GM04503 (cell line): ENCODE measurements around the gene TYMP.

Experiments used
- DNase-seq: peaks from one replicate; pipeline ENCODE4 v3.0.0-alpha.2; 2012; ENCODE audit warnings: low read depth

TYMP gene, protein sequence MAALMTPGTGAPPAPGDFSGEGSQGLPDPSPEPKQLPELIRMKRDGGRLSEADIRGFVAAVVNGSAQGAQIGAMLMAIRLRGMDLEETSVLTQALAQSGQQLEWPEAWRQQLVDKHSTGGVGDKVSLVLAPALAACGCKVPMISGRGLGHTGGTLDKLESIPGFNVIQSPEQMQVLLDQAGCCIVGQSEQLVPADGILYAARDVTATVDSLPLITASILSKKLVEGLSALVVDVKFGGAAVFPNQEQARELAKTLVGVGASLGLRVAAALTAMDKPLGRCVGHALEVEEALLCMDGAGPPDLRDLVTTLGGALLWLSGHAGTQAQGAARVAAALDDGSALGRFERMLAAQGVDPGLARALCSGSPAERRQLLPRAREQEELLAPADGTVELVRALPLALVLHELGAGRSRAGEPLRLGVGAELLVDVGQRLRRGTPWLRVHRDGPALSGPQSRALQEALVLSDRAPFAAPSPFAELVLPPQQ

DNA sequence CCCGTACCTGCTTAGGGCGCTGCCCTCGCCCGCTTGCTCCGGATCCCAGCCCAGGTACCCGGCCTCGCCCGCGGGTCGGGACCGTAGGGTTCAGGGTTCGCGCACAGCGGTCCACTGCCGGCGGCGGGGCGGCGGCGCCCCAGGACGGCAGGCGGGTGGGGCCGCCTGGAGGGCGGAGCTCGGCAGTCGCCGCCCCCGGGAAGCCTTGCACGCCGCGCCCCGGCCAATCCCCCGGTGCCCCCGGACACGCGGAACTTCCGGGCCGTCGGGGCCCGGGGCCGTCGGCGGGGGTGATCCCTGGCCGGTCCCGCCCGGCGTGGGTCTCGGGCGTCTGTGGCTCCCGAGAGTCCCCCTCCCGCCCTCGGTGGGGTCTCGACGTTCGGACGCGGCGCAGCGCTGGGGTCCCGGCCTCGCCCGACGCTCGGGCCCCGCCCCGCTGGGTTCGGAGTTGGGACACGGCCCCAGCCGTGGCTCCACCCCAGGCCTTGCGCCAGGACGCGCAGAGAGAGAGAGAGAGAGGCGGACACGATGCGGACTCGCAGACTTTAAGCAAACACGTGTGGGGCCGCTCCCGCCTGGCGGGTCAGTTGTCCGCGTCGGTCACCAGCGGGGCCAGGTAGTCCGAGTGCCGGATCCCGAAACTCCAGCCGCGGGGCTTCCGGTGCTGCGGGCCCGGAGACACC is at the start of gene TYMP:
Gene TYMP, minus strand, starts transcription at position 116 of the 683 bp plus-strand sequence. CDS start 303 bp downstream, outside the sequence.
- DNase-seq = no peak

DNA sequence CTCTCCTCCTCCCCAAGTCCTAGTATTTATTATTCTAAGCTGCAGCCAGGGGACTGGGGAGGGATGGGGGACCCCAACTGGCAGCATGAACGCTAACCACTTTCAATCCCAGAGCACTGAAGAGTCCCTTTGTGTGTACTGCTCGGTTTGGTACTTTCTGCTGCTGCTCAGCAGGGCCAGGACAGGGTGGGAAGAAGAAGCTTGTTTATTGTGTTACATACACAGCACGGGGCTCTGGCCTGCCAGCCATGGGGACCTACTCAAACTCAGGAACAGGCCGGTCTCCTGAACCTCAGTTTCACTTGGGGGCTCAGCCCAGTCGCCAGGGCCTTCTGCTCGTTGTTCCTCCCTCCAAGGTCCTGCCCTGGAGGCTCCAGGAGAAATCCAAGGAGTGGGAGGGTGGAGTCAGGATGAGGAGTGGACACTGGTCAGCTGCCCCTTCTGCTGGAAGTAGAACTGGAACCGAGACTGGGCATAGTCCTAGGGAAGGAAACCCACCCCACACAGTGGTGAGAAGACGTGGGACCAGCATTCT is 49.0 kb upstream of the TYMP start:
- no peak for DNase-seq

DNA sequence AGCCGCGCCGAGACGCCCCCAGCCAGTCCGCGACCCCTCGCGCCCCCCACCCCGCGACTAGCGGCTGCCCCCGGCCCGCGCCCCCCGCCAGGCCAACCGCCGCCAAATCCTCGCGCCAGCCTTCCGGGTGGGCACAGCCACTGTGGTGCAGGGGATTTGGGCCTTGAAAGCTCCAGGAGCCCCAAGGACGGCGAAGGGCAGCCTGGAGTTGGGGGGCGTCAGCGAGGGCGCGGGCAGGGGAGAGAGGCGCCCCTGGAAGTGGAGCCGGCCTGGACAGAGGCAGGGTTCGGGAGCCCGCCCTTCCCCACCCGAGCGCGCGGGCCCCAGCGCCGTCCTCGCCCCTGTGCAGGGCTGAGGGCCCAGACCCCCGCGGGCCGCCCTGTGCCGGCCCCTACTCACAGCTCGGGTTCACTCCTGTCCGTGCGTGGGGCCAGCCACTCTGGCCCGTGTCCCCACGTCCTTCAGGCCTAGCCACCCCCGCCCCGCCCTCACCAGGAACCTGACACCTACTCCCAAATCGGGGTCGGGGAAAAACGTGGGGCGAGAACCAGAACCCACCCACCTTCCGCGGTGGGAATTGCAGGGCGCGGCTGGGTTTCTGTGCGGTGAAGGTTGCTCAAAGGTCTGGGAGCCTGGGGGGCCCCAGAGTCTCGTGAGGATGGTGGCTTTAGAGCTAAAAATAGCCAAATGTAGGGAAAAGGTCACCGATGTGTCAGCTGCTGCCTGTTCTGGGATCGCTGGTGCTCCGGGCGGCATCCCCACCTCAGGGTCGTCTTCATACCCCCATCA is 48.4 kb upstream of the TYMP start, which contains the start of gene CPT1B:
Gene CPT1B, minus strand, starts transcription at position 441 of the 789 bp plus-strand sequence. CDS start 512 bp downstream, outside the sequence.
- DNase-seq = no peak

DNA sequence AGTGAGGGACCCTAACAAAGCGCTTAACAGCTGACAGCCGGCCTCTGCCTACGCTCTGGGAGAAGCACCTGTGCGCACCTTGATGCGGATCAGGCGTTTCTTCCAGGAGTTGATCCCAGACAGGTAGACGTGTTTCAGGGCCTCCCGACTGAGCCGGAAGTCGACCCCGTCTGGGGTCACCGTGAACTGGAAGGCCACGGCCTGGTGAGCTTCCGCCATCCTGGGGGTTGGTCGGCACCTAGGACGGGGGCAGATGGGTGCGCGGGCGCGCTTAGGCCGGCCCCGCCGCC is 47.8 kb upstream of the TYMP start:
- no peak for DNase-seq

DNA sequence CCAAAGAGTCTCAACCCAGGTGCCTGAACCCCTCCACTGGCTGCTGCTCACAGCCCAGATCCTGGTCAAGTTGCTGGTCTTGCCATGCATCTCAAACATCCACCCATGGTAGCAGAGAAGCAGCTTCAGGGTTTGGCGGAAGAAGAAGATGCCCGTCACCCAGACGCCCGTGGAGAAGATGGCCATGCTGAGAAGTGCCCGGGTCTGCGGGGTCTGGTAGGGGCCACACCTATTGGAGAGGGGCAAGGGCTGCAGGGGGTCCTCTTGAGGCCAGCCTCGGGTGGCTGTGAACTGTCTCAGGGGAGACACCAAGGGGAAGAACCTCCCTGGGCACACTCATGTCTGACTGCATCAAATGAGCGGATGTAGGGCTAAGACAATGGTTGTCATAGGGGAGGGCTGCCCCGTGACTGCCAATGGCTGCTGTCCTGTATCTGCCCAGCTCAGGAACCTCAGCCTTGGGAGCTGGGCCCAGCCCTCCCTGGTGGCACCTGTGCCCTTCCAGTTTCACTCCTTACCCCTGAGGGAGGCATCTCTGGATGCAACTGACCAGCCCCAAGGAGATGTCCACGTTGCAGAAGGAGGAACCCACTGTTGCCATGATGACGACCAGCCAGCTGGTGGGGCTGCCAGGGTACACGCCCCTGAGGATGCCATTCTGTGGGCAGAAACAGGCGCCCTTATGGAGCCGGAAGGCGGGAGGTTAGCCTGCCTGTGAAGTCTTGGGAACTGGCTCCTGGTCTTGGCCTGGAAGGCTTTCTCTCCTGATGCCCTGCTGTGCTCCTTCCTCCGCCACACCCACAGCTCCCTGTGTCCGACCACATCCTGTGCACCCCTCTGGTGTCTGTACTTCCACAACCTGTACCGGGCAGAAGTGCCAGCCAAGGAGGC is 47.2 kb upstream of the TYMP start:
- DNase-seq = no peak

DNA sequence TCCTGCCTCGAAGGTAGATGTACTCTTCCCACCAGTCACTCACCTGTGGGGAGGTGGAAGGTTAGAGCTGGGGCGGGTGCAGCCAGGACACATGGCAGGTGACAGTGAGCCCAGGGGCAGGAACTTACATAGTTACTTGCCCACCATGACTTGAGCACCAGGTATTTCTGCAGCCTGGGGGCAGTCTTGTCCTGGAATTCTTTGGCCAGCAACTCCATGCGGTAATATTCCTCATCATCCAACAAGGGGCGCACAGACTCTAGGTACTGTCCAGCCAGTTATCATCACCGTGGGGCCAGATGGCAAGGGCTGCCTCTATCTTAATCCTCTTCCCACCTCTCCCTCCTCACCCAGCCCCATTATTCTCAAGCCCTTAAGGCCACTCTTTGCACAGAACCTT is 46.3 kb upstream of the TYMP start:
- DNase-seq = no peak

DNA sequence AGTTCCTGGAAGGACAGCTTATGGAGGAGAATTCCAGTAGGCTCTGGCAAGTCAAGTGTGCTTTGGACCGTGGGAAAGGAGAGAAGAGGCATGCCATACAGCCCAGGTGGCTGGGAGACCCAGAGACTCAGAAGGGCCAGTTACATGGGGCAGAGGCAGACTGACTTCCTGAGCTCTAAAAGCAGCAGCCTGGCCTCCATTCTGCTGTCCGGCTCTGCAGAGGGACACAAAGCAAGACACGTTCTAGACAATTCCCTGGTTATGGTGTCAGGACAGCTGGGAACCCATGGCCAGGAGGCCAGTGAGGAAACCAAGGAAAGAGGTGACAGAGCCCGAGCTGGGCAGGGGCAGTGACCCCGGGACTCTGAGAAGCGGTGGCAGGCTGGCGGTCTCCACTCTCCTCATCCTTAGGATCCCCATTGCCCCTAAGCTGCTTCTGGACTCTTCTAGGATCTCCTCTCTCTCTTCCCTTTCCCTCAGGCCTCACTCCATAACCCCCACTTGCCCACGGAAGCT is 45.7 kb upstream of the TYMP start:
- no peak for DNase-seq

DNA sequence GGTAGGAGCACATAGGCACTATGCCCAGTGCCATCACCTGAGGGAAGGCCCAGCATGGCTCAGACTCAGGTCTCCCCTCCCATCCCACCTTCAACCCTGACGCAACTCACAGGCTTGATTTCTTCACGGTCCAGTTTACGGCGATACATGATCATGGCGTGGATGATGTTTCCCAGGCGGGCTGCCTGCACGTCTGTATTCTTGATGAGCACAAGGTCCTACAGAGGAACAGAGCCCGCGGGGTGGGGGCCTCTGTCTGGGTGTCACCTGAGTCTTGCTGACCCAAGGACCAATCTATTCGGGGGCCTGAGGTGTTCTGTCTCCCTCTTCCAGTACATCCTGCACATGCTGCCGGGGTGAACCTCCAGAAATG is 44.6 kb upstream of the TYMP start:
- DNase-seq = no peak

DNA sequence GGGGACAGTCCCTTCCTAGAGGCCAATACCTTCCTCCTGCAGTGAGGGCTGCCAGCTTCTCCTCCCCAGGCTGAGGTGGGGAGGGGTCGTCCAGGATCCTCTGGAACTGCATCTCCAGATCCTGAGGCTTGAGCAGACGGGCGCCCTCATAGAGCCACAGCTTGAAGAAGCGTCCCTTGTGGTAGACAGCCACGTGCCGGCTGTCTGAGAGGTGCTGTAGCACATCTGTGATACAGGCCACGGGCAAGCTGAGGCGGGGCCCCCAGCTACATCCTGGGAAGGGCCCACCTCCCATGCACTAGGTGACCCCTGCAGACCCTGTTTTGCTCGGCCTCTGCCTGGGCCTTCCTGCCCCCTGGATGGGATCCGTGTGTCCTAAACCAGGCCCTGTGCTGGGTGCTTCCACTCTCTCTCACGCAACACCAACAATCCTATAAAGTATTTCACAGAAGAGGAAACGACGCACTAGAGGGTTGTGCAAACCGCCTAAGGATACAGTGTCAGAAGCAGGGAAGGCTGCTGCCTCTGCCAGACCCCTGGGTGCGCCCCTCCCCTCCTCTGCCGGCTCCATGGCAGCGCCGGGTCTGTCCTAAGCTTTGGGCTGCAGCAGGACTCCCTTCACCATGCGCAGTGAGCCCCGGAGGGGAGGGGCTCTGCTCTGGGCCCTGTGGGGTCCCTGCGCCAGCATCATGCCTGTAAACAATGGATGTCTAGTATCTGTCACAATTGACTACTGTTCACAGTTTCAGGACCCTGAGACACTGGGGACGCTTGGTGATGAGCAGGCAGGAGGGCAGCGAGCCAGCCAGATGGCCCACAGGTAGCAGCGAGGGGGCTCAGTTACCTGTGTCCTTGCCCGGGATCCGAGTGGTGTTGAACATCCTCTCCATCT is 43.9 kb upstream of the TYMP start:
- no peak for DNase-seq

DNA sequence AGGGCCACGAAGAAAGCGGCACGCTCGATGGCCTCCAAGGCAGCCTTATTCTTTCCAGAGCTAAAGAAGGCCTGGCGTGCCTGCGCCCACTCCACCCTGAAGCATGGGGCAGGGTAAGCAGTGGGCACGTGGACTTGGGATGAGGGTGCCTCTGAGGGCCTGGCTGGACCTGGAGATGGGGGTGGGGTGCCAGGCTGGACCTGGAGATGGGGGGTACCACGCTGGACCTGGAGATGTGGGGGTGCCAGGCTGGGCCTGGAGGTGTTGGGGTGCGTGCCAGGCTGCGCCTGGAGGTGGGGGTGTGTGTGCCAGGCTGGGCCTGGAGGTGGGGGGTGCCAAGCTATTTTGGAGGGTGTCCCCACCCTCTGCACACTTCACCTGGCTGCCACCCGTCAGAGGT is 43.2 kb upstream of the TYMP start:
- DNase-seq = no peak

DNA sequence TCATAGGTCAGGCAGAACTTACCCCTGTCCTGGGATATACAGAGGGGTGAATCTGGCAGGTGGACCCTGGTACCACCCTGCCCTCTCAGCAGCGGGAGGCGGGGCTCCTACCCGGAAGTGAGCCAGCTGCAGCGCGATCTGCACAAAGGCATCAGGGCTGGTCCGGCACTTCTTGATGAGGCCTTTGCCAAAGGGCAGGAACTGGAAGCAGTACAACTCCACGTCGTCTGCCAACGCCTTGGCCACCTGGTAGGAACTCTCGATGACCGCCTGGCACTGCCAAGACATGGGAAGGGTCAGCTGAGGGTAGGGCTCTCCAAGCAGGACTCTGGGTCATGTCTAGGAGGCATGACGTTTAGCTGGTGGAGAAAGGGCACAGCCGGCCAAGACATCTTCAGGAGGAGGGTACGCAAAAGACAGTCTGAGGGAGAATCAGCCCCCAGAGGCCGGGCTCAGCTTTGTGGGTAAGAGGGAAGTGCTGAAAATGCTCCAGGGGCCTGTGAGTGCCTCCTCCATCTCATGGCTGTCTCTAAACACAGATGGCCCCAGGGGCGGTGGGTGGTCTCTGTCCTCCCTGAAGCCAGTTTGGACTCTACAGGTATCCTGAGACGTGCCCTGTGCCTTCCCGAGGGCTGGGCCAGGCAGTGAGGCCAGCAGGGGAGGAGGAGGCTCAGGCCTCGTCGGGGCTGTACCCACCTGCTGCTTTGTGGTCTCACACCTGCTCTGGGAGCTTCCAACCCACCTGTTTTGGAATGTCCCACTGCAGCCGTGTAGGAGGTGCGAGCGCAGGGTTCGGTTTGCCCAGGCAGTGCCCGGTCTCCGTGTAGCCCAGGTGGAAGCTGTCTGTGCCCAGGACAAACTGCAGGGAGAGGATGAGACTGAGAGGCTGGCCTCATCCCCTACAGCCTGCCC is 41.7 kb upstream of the TYMP start:
- DNase-seq = no peak

DNA sequence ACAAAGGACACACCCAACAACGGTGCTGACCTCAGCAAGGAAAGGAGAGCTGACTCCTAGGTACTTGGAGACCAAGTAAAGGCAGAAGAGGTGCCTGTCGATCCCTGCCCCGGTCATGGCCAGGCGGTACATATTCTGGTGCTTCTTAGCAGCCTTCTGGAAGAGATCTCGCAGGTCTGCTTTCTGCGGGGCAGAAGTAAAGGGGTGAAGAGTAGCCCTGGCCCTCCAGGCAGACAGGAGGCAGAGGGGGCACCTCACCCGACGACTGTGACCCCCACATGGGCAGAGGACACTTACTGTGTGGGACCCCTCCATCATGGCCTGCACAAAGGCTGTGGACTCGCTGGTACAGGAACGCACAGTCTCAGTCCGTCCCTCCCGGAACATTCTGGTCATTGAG is 41.0 kb upstream of the TYMP start:
- no peak for DNase-seq

DNA sequence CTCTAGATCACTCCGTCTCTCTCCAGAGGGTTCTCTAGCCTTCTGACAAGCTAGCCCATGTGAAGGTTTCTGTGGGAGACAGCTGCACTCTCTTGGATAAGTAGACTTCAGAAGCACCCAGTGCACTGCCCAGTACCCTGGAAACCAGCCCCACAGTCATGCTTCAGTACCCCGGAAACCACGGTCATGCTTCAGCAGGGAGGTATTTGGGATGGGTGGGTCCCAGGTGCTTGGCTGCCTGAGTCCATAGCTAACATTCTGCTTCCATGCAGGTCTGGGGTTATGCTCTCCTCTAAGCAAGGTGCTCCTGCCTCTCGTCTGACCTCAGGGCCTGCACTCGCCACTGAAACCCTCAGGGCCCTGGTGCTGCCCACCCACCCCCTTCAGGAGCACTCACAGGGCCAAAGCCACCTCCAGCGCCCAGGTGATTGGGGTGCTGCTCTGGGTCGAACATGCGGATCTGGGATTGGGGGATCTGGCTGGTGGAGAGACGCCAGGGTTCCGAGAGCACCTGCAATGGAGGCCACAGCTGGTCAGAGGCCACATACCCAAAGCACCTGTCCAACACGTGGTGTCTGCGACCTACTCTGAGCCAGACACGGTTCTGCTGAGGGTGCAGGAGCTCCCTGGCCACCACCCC is 40.2 kb upstream of the TYMP start:
- no peak for DNase-seq

DNA sequence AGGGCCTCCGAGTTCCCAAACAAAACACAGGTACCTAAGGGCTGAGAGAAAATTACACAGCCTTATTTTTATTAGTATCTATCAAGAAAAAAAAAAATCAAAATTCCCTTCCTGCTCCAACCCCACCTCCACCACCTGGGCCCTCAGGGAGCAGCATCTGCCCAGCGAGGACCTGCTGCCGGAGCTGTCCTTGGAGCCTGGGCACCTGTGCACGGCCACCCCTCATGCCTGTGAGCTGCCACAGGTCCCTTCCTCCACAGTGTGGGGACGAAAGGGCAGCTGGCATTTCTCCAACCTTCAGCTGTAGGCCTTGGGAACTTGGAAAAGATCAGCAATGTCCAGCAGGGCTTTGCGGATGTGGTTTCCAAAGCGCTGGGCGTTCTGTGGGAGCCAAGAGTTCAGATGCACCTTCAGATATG is 39.2 kb upstream of the TYMP start:
- DNase-seq = no peak

DNA sequence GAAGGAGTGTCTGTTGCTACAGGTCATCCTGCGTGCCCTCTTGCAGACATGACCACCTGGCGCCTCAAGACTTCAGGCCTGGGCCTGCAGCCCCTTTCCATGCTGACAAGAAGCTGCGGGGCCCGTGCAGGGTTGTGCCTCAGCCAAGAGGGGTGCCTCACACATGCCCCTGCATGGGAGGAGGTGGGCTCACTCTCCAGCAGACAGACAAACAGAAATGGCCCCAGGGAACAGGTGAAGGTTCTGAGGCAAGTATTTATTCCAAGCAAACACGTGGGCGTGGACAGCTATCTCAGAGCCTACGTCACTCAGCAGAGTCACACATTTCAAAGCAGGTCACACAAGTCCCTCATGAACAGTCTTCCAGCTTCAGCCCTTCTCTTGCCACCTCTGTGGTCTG is 38.8 kb upstream of the TYMP start:
- no peak for DNase-seq

DNA sequence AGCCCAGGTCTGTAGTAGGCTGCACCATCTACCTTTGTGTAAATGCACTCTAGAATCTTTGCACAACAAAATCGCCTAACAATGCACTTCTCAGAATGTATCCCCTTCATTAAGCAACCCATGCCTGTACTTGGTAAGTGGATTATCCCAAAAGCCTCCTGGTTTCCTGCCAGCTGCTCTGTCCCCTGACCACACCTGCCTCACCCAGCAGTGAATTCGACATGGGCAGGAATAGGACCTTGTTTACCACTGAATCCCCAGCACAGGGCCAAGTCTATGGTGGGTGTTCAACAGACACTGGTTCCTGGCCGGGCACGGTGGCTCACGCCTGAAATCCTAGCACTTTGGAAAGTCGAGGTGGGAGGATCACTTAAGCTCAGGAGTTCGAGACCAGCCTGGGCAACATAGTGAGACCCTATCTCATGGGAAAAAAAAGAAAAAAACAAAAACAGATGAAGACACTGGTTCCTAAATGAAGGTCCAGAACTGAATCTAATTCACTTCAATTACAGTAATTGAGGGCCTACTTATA is 38.0 kb upstream of the TYMP start:
- no peak for DNase-seq

DNA sequence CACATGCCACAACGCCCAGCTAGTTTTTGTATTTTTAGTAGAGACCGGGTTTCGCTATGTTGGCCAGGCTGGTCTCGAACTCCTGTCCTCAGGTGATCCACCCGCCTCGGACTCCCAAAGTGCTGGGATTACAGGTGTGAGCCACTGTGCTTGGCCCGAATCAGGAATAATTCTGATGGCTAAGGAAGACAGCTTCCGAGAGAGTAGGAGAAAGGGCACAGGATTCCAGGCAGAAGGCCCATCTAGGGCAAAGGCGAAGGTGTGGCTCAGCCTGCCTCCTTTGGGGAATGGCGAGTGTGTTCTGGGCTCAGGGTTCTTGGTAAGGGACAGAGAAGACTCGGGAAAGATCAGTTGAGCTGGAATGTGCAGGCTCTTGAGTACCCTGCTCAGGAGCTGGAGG is 34.5 kb upstream of the TYMP start:
- no peak for DNase-seq

DNA sequence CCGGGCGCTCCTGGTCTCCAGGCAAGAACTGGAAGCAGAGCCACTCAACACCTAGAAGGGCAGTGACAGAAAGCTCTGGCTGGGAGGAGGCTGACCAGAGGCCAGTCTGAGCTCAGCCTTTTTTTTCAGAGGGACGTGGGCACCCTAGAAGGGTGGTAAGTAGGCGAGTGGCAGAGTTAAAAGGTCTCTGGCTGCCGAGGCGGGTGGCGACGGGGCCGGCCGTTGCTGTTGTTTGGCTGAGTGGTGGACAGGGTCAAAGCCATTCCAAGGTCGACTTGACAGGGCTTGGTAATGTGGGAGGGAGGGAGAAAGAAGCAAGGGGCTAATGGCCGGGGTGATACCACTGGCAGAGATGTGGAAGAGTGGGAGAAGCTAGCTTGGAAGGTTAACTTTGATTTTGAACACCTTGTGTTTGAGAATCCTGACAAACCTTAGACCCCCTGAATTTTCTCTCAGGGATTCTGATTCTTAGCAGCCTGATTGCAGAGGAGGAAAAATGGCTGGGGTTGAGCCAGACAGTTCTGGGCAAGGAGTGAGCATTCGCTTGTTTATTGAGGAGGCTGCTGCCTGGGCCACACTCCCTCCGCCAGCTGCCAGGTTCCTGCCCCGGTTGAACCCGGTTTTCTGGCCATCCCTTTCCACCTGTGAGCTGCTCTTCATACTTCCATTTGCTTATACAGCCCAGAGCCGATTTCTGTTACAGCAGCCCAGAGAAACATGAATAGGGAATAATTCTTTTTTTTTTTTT is 33.8 kb upstream of the TYMP start:
- no peak for DNase-seq
